Liver (tissue), 9 donors: ENCODE results near the gene SQOR. TPM values are rescaled to one million over a fixed set of nuclear protein-coding genes. Genes with fewer than 3 reads are reported as not detected.

Experiments used
- DNase-seq: peaks from one replicate; pipeline ENCODE4 v3.0.0-alpha.2; 2017; ENCODE audit warnings: low spot score
- H3K27ac ChIP-seq, 2 donors: one replicate each; pipeline ENCODE4 v1.7.0; 2013; ENCODE audit warnings: inconsistent platforms in 2 of 2, low read length in 2 of 2, control low read depth in 1 of 2, low read depth in 1 of 2, mild to moderate bottlenecking in 1 of 2
- H3K27me3 ChIP-seq, 4 donors: one replicate each; pipeline versions ENCODE4 v1.6.1 to v1.7.0; 2013; ENCODE audit warnings: low read length in 3 of 4, inconsistent platforms in 1 of 4, mild to moderate bottlenecking in 1 of 4, moderate library complexity in 1 of 4; ENCODE audit not compliant: control insufficient read depth in 4 of 4, insufficient read depth in 4 of 4
- H3K36me3 ChIP-seq, 4 donors: one replicate each; pipeline versions ENCODE4 v1.6.1 to v1.7.0; 2013; ENCODE audit warnings: low read length in 3 of 4, mild to moderate bottlenecking in 3 of 4, low read depth in 1 of 4, moderate library complexity in 1 of 4; ENCODE audit not compliant: control insufficient read depth in 4 of 4, insufficient read depth in 3 of 4
- H3K4me1 ChIP-seq, 4 donors: one replicate each; pipeline versions ENCODE4 v1.6.1 to v1.7.0; 2013; ENCODE audit warnings: low read length in 3 of 4, mild to moderate bottlenecking in 3 of 4, moderate library complexity in 1 of 4; ENCODE audit not compliant: control insufficient read depth in 4 of 4, insufficient read depth in 4 of 4
- H3K4me3 ChIP-seq, 3 donors: one replicate each; pipeline versions ENCODE4 v1.6.1 to v1.7.0; 2013; ENCODE audit warnings: low read length in 3 of 3, control low read depth in 1 of 3, low read depth in 1 of 3, mild to moderate bottlenecking in 1 of 3
- H3K9ac ChIP-seq, 2 donors: one replicate each; pipeline ENCODE4 v1.7.0; 2013; ENCODE audit warnings: low read length in 2 of 2, mild to moderate bottlenecking in 2 of 2, moderate library complexity in 2 of 2, control low read depth in 1 of 2, low read depth in 1 of 2
- H3K9me3 ChIP-seq, 4 donors: one replicate each; pipeline versions ENCODE4 v1.6.1 to v1.7.0; 2013; ENCODE audit warnings: low read length in 3 of 4; ENCODE audit not compliant: control insufficient read depth in 4 of 4
- EGR1 ChIP-seq, 2 donors: IDR thresholded peaks; 2 replicates each; pipeline ENCODE4 v1.6.1; 2016 to 2018; ENCODE audit warnings: antibody characterized with exemption in 2 of 2, low read depth in 2 of 2
- FOXA1 ChIP-seq: IDR thresholded peaks from 2 replicates; pipeline ENCODE4 v1.6.1; 2016; ENCODE audit warnings: antibody characterized with exemption
- FOXA2 ChIP-seq: IDR thresholded peaks from 2 replicates; pipeline ENCODE4 v1.6.1; 2016; ENCODE audit warnings: antibody characterized with exemption
- GABPA ChIP-seq, 2 donors: IDR thresholded peaks in 1 of 2; conservative IDR thresholded peaks in 1 of 2; 2 replicates each; pipeline ENCODE4 v1.6.1; 2016; ENCODE audit warnings: antibody characterized with exemption in 2 of 2, mild to moderate bottlenecking in 1 of 2, moderate library complexity in 1 of 2
- HNF4A ChIP-seq, 2 donors: conservative IDR thresholded peaks; 2 replicates each; pipeline ENCODE4 v1.6.1; 2016; ENCODE audit warnings: antibody characterized with exemption in 2 of 2, mild to moderate bottlenecking in 2 of 2
- JUND ChIP-seq, 2 donors: IDR thresholded peaks; 2 replicates each; pipeline ENCODE4 v1.6.1; 2016; ENCODE audit warnings: antibody characterized with exemption in 2 of 2
- RAD21 ChIP-seq, 2 donors: IDR thresholded peaks; 2 replicates each; pipeline ENCODE4 v1.6.1; 2016; ENCODE audit warnings: antibody characterized with exemption in 2 of 2, mild to moderate bottlenecking in 2 of 2
- RXRA ChIP-seq, 2 donors: IDR thresholded peaks; 2 replicates each; pipeline ENCODE4 v1.6.1; 2017 to 2018; ENCODE audit warnings: antibody characterized with exemption in 2 of 2, mild to moderate bottlenecking in 1 of 2
- TAF1 ChIP-seq: conservative IDR thresholded peaks from 2 replicates; pipeline ENCODE4 v1.6.1; 2016; ENCODE audit warnings: antibody characterized with exemption, mild to moderate bottlenecking
- YY1 ChIP-seq: IDR thresholded peaks from 2 replicates; pipeline ENCODE4 v1.6.1; 2016; ENCODE audit warnings: antibody characterized with exemption, mild to moderate bottlenecking
- WGBS: extraction: QIAGEN DNeasy Blood & Tissue Kit; methylation state at CpG from one replicate; pipeline ENCODE4 v1.1.7; 2013; 5-methylcytosine and 5-hydroxymethylcytosine counted together
- polyA plus RNA-seq, 2 donors: library from polyadenylated mRNA; stranded (reverse) in 1 of 2; unstranded in 1 of 2; fragments of 200-250 nt in 1 of 2; fragments of >200 nt in 1 of 2; fragmentation: Nextera tagmentation in 1 of 2; extraction: Ambion mirVana in 1 of 2; gene quantifications; one replicate each; pipeline versions ENCODE4 v1.2.1 to v1.2.3, GENCODE V29; 2013 to 2015
- total RNA-seq, 2 donors: library from RNA; depleted of rRNA; stranded (reverse); fragments of >200 nt; gene quantifications; one replicate each; pipeline ENCODE4 v1.2.3, GENCODE V29; 2014
- TF ChIP-seq, protein P1 (sequence below): IDR thresholded peaks from 2 replicates; pipeline ENCODE4 v1.6.1; 2016; ENCODE audit warnings: antibody characterized with exemption
- TF ChIP-seq, protein P2 (sequence below): fragments of 150-350 bp; IDR thresholded peaks from 2 replicates; pipeline ENCODE4 v1.5.1; 2017; ENCODE audit warnings: improper control_type of control experiment, low read depth, low read length; ENCODE audit not compliant: missing input control
- TF ChIP-seq, protein P3 (sequence below): IDR thresholded peaks from 2 replicates; pipeline ENCODE4 v1.6.1; 2016; ENCODE audit warnings: antibody characterized with exemption, mild to moderate bottlenecking
- TF ChIP-seq, protein P4 (sequence below): IDR thresholded peaks from 2 replicates; pipeline ENCODE4 v1.6.1; 2016; ENCODE audit warnings: antibody characterized with exemption
- TF ChIP-seq, protein P5 (sequence below): IDR thresholded peaks from 2 replicates; pipeline ENCODE4 v1.6.1; 2016; ENCODE audit warnings: antibody characterized with exemption
- donor health status: healthy.
- donor health status: healthy.
- donor health status: healthy.
- donor health status: healthy.
- donor health status: healthy.

Gene SQOR
- total and polyA plus RNA-seq, 4 donors, result 29.6 to 41.7 (median 35.1) TPM

DNA sequence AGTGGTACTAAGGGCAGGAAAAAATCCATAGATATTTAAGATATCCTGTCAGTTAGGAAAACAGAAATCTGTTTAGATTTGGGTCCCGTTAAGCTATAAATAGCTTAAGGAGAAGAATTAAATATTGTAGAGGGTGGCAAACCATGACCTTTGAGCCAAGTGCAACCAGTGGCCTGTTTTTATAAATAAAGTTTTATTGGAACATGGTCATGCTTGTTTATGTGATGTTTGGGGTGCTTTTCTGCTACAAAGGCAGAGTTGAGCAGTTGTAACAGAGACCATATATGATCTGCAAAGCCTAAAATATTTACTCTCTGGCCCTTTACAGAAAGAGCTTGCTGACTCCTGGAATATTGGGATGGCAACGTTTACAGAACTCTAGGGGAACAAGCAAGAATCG, 66.3 kb downstream of the SQOR start:
- no peak for DNase-seq
- no peaks in the 10 kb centered on the region for H3K27me3 ChIP-seq
- H3K9ac ChIP-seq, result no peak overlapping the region
- no peak overlapping the region for H3K27ac ChIP-seq
- 82% methylated on average over 3 of the region's 3 CpGs for WGBS
- H3K4me3 ChIP-seq, result no peak overlapping the region
- peaks cover 2 to 16% (median 5%) of the 10 kb centered on the region in 4 donors for H3K4me1 ChIP-seq
- TF ChIP-seq HNF4A (conservative IDR thresholded peaks at IDR 0.05) (no peak), RAD21 (IDR thresholded peaks at IDR 0.05) (no peak), TAF1 (no peak), FOXA2 (no peak), RXRA (IDR thresholded peaks at IDR 0.05) (no peak), EGR1 (IDR thresholded peaks at IDR 0.05; ENCODE audit: low read depth in 2 of 2) (no peak), YY1 (no peak)
- TF ChIP-seq, protein P1, sequence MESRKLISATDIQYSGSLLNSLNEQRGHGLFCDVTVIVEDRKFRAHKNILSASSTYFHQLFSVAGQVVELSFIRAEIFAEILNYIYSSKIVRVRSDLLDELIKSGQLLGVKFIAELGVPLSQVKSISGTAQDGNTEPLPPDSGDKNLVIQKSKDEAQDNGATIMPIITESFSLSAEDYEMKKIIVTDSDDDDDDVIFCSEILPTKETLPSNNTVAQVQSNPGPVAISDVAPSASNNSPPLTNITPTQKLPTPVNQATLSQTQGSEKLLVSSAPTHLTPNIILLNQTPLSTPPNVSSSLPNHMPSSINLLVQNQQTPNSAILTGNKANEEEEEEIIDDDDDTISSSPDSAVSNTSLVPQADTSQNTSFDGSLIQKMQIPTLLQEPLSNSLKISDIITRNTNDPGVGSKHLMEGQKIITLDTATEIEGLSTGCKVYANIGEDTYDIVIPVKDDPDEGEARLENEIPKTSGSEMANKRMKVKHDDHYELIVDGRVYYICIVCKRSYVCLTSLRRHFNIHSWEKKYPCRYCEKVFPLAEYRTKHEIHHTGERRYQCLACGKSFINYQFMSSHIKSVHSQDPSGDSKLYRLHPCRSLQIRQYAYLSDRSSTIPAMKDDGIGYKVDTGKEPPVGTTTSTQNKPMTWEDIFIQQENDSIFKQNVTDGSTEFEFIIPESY, result no peak
- TF ChIP-seq, protein P2, sequence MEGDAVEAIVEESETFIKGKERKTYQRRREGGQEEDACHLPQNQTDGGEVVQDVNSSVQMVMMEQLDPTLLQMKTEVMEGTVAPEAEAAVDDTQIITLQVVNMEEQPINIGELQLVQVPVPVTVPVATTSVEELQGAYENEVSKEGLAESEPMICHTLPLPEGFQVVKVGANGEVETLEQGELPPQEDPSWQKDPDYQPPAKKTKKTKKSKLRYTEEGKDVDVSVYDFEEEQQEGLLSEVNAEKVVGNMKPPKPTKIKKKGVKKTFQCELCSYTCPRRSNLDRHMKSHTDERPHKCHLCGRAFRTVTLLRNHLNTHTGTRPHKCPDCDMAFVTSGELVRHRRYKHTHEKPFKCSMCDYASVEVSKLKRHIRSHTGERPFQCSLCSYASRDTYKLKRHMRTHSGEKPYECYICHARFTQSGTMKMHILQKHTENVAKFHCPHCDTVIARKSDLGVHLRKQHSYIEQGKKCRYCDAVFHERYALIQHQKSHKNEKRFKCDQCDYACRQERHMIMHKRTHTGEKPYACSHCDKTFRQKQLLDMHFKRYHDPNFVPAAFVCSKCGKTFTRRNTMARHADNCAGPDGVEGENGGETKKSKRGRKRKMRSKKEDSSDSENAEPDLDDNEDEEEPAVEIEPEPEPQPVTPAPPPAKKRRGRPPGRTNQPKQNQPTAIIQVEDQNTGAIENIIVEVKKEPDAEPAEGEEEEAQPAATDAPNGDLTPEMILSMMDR, result no peak
- TF ChIP-seq, protein P3, sequence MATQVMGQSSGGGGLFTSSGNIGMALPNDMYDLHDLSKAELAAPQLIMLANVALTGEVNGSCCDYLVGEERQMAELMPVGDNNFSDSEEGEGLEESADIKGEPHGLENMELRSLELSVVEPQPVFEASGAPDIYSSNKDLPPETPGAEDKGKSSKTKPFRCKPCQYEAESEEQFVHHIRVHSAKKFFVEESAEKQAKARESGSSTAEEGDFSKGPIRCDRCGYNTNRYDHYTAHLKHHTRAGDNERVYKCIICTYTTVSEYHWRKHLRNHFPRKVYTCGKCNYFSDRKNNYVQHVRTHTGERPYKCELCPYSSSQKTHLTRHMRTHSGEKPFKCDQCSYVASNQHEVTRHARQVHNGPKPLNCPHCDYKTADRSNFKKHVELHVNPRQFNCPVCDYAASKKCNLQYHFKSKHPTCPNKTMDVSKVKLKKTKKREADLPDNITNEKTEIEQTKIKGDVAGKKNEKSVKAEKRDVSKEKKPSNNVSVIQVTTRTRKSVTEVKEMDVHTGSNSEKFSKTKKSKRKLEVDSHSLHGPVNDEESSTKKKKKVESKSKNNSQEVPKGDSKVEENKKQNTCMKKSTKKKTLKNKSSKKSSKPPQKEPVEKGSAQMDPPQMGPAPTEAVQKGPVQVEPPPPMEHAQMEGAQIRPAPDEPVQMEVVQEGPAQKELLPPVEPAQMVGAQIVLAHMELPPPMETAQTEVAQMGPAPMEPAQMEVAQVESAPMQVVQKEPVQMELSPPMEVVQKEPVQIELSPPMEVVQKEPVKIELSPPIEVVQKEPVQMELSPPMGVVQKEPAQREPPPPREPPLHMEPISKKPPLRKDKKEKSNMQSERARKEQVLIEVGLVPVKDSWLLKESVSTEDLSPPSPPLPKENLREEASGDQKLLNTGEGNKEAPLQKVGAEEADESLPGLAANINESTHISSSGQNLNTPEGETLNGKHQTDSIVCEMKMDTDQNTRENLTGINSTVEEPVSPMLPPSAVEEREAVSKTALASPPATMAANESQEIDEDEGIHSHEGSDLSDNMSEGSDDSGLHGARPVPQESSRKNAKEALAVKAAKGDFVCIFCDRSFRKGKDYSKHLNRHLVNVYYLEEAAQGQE, result no peak
- TF ChIP-seq, protein P4, sequence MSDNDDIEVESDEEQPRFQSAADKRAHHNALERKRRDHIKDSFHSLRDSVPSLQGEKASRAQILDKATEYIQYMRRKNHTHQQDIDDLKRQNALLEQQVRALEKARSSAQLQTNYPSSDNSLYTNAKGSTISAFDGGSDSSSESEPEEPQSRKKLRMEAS, result no peak
- TF ChIP-seq, protein P5, sequence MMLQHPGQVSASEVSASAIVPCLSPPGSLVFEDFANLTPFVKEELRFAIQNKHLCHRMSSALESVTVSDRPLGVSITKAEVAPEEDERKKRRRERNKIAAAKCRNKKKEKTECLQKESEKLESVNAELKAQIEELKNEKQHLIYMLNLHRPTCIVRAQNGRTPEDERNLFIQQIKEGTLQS, result no peak
- H3K36me3 ChIP-seq, result no peaks in the 10 kb centered on the region
- no peaks in the 10 kb centered on the region for H3K9me3 ChIP-seq

DNA sequence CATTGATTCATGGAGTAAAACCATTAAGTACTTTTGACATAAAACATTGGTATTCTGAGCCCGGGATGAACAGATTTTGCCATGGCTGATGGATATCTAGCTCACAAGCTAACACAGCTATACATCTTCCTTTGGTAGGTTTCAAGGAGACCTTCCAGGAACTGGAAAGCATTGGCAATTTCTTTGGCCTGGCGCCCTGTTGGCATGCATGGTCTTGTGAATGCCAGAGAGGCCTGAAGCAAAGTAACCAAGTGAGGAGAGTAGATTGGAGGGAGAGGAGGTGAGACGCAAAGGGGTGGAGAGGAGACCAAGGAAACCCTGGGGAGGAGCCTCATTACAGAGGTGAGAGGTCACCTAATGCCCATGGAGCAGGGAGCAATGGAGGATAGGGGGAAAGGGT, 67.2 kb downstream of the SQOR start:
- no peak for DNase-seq
- H3K4me3 ChIP-seq, result no peak overlapping the region
- peaks cover 2 to 16% (median 5%) of the 10 kb centered on the region in 4 donors for H3K4me1 ChIP-seq
- no peak overlapping the region for H3K9ac ChIP-seq
- no peaks in the 10 kb centered on the region for H3K9me3 ChIP-seq
- no peak for TF ChIP-seq FOXA1
- TF ChIP-seq GABPA (IDR thresholded peaks at IDR 0.05 in 1 of 2, conservative IDR thresholded peaks at IDR 0.05 in 1 of 2), result no peak
- TF ChIP-seq, protein P1, result no peak
- TF ChIP-seq YY1, result no peak
- TF ChIP-seq JUND (IDR thresholded peaks at IDR 0.05), result no peak
- no peak for TF ChIP-seq TAF1
- no peak for TF ChIP-seq EGR1 (IDR thresholded peaks at IDR 0.05; ENCODE audit: low read depth in 2 of 2)
- no peaks in the 10 kb centered on the region for H3K36me3 ChIP-seq
- no peaks in the 10 kb centered on the region for H3K27me3 ChIP-seq
- H3K27ac ChIP-seq, result no peak overlapping the region
- 97% methylated on average over 3 of the region's 3 CpGs for WGBS
